ENCODE results near the gene ARFGAP1. TPM values are rescaled to one million over a fixed set of nuclear protein-coding genes. Genes with fewer than 3 reads are reported as not detected.

The ARFGAP1 gene
- total RNA-seq, 3 donors from 2014 or later (not counting 1 experiment from before 2014, with no cell fraction given) = 118 to 138 (median 127) TPM

- H3K27me3 Mint-ChIP-seq (ENCODE audit: low read depth in 2 of 2) = no peaks in the 10 kb centered on the region
- no peak overlapping the region for H3K27ac Mint-ChIP-seq
- Histone ChIP-seq H3K36me3 (ENCODE audit: control insufficient read depth, insufficient read depth, low read length) (no peaks in the 10 kb centered on the region), H3K27ac (ENCODE audit: low read length) (no peak overlapping the region), H3K27me3 (ENCODE audit: control insufficient read depth, insufficient read depth, low read length) (no peaks in the 10 kb centered on the region), H3K4me3 (ENCODE audit: low read length) (no peak overlapping the region), H3K4me1 (ENCODE audit: control insufficient read depth, insufficient read depth, low read length) (peaks cover under 1% of the 10 kb centered on the region), H3K9me3 (ENCODE audit: control insufficient read depth, insufficient read depth, low read length) (no peaks in the 10 kb centered on the region)
- no peak for TF ChIP-seq CTCF (IDR thresholded peaks at IDR 0.05)
- no peak for DNase-seq
- no peaks in the 10 kb centered on the region for H3K9me3 Mint-ChIP-seq
- H3K36me3 Mint-ChIP-seq = no peaks in the 10 kb centered on the region
- no peaks in the 10 kb centered on the region for H3K4me1 Mint-ChIP-seq
- ATAC-seq = no peak
- 85% methylated on average over 5 of the region's 6 CpGs for WGBS (ENCODE audit: insufficient coverage)
- no peak overlapping the region for H3K4me3 Mint-ChIP-seq
- intact Hi-C loops (cut with micrococcal nuclease) = no loop called here
Measured at GRCh38 chr20:63317061-63317460, 44.4 kb downstream of the ARFGAP1 start.

- intact Hi-C loops (cut with micrococcal nuclease) = no loop called here
- H3K27ac ChIP-seq (ENCODE audit: low read length) = no peak overlapping the region
- Mint-ChIP-seq H3K4me3 (no peak overlapping the region), H3K4me1 (no peaks in the 10 kb centered on the region), H3K36me3 (no peaks in the 10 kb centered on the region), H3K27me3 (ENCODE audit: low read depth in 2 of 2) (no peaks in the 10 kb centered on the region), H3K9me3 (no peaks in the 10 kb centered on the region), H3K27ac (no peak overlapping the region)
- WGBS (ENCODE audit: insufficient coverage) = 79% methylated on average over 18 of the region's 18 CpGs
- no peaks in the 10 kb centered on the region for H3K9me3 ChIP-seq (ENCODE audit: control insufficient read depth, insufficient read depth, low read length)
- no peaks in the 10 kb centered on the region for H3K4me1 ChIP-seq (ENCODE audit: control insufficient read depth, insufficient read depth, low read length)
- no peaks in the 10 kb centered on the region for H3K27me3 ChIP-seq (ENCODE audit: control insufficient read depth, insufficient read depth, low read length)
- ATAC-seq (no peak), DNase-seq (no peak)
- no peak overlapping the region for H3K4me3 ChIP-seq (ENCODE audit: low read length)
- no peak for TF ChIP-seq CTCF (IDR thresholded peaks at IDR 0.05)
- H3K36me3 ChIP-seq (ENCODE audit: control insufficient read depth, insufficient read depth, low read length) = no peaks in the 10 kb centered on the region
Measured at GRCh38 chr20:63317601-63318291, 45.1 kb downstream of the ARFGAP1 start.

DNA sequence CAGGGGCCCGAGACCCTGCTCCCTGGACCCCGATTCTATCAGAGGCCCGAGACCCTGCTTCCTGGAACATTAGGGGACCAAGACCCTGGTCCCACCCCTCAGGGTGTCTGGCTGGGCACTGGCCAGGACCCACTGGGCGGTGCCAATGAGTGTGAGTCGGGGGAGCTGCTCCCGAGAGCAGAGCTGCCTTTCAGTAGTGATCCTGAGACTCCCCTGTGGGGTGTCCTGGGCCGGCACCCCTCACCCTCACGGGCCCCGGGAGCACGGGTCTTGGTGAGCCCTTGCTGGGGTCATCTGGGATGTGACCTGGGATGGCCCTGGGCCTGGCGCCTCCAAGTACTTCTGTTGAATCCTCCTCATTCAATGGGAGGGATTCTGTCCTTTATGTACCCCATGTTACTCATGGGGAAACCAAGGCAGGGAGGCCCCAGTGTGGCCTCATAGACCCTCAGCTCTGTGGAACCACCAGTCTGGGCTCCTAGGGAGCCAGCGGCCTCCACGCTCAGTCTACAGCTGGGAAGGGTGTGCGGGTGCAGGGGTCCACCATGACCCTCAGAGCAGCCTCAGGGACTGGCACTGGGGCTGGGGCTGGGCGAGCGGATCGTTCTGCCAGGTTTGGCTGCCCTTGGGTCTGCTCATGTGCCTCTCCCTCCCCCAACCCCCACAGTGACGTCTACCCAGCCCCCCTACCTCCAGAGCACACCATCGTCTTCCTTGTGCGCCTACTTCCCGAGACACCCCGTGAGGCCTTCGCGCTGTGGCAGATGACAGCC, 46.0 kb downstream of the ARFGAP1 start:
- no peaks in the 10 kb centered on the region for H3K9me3 ChIP-seq (ENCODE audit: control insufficient read depth, insufficient read depth, low read length)
- Mint-ChIP-seq H3K9me3 (no peaks in the 10 kb centered on the region), H3K4me1 (no peaks in the 10 kb centered on the region), H3K27me3 (ENCODE audit: low read depth in 2 of 2) (peaks cover 0 to 8% of the 10 kb centered on the region in 2 donors), H3K4me3 (no peak overlapping the region), H3K36me3 (no peaks in the 10 kb centered on the region), H3K27ac (no peak overlapping the region)
- H3K4me1 ChIP-seq (ENCODE audit: control insufficient read depth, insufficient read depth, low read length) = no peaks in the 10 kb centered on the region
- intact Hi-C loops (cut with micrococcal nuclease) = no loop called here
- no peak for TF ChIP-seq CTCF (IDR thresholded peaks at IDR 0.05)
- no peaks in the 10 kb centered on the region for H3K36me3 ChIP-seq (ENCODE audit: control insufficient read depth, insufficient read depth, low read length)
- no peak overlapping the region for H3K27ac ChIP-seq (ENCODE audit: low read length)
- WGBS (ENCODE audit: insufficient coverage) = 89% methylated on average over 24 of the region's 24 CpGs
- DNase-seq (no peak), ATAC-seq (no peak)
- H3K4me3 ChIP-seq (ENCODE audit: low read length) = no peak overlapping the region
- no peaks in the 10 kb centered on the region for H3K27me3 ChIP-seq (ENCODE audit: control insufficient read depth, insufficient read depth, low read length)
